Measurements from ENCODE around the gene TMEM107.

DNA sequence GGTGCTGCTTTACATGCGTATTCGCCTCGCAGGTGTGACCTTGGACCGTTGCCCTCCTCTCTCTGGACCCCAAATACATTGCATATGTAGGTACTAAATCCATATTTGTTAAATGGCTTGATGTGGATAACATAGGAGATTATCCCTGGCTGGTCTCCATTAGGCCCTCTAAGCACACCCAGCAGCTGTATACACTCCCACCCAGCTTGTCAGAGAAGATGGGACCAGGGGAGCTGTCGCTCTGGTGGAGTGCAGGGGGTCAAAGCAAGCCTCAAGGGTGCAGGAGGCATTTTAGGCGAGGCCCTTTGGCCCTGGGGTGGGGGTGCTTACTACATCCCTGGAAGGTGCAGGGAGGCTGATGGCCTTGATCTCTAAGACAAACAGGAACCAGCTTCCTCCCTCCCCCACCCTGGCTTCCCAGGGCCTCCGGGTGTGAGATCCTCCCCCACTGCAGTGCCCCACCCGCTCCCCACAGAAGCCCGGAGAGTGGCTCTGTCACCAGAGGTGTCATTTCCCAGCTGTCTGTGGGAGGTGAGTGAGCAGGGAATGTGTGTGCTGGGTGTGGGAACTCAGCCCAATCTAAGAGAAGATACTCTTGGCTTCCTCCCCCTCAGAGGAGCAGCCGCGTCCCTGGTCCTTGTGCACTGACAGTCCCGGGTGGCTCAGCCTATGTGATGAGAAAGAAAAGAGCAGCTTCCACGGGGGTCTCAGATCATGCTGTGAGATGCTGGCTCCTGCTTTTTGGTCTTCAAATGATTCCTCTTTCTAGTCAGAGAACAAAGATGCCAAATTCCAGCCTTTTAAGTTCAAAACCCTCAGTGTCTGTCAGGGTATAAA, 12.0 kb downstream of the TMEM107 start:
- TF ChIP-seq CTCF (IDR thresholded peaks at IDR 0.05) (no peak), EP300 (IDR thresholded peaks at IDR 0.05) (peak; percentile 11 to 51), POLR2A (IDR thresholded peaks at IDR 0.05) (no peak)
